GM18873 (cell line): ENCODE measurements around the gene ZNF780B.
"Not testable (repeated sequence)": the region's sequence is repeated elsewhere in the genome, so short reads cannot be mapped to it uniquely, and the experiment has no call there.

Source experiments
- ATAC-seq: cut with Tn5 transposase; IDR thresholded peaks from one replicate; pipeline ENCODE4 v1.9.1; 2021; ENCODE audit warnings: mild to moderate bottlenecking, moderate library complexity, moderate number of reproducible peaks; ENCODE audit not compliant: unreplicated experiment, low FRiP score

The ZNF780B gene

DNA sequence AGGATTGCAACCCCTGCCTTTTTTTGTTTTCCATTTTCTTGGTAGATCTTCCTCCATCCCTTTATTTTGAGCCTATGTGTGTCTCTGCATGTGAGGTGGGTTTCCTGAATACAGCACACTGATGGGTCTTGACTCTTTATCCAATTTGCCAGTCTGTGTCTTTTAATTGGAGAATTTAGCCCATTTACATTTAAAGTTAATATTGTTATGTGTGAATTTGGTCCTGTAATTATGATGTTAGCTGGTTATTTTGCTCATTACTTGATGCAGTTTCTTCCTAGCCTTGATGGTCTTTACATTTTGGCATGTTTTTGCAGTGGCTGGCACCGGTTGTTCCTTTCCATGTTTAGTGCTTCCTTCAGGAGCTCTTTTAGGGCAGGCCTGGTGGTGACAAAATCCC is 14.3 kb downstream of the ZNF780B start:
- not testable (repeated sequence) for ATAC-seq

DNA sequence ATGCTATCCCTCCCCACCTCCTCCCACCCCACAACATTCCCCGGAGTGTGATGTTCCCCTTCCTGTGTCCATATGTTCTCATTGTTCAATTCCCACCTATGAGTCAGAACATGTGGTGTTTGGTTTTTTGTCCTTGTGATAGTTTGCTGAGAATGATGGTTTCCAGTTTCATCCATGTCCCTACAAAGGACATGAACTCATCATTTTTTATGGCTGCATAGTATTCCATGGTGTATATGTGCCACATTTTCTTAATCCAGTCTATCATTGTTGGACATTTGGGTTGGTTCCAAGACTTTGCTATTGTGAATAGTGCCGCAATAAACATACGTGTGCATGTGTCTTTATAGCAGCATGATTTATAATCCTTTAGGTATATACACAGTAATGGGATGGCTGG is 18.0 kb downstream of the ZNF780B start:
- ATAC-seq, result not testable (repeated sequence)

DNA sequence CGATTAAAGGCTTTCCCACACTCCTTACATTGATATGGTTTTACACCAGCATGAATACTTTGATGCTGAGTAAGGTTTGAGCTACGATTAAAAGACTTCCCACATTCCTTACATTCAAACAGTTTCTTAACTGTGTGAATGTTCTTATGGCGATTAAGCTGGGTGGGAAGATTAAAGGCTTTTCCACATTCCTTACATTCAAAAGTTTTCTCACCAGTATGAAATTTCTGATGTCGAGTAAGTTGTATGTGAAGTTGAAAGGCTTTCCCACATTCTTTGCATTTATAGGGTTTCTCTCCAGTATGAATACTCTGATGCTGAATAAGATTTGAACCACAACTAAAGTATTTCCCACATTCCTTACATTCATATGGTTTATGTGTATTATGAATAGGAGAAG is 20.0 kb downstream of the ZNF780B start:
- ATAC-seq, result no peak

- ATAC-seq, result no peak
Observed at GRCh38 chr19:40033989-40034560, 22.0 kb downstream of the ZNF780B start.

DNA sequence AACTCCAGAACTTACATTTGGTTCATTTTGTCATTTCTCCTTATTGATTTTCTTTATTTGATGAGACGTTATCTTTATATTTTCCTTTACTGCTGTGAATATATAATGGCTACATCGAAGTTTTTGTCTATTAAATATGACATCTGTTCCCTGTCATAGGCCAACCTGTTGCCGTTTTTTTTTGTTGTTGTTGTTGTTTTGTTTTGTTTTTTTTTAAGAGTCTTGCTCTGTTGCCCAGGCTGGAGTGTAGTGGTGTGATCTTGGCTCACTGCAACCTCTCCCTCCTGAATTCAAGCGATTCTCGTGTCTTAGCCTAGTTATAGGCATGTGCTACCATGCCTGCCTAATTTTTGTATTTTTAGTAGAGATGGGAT is 29.4 kb downstream of the ZNF780B start:
- ATAC-seq, result no peak

- ATAC-seq, result no peak
Observed at GRCh38 chr19:40025938-40026596, 30.0 kb downstream of the ZNF780B start.

DNA sequence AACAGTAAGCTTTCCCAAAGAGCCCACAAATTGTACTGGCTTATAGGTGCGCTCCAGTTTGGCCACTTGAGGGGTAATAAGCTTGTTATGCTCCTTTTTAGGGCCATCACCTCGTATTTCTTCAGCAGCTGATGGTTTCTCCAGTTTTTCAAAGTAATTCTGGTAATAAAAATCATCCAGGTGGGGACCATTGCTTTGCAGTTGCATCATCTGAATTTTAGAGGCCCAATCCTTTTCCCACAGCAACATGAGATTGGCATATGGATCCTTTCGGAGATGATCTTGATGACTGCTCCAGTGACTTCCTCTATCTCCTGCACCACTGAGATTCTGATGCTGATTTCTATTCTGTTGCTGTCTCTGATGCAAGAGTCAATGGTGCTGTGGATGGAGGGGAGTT is 32.1 kb downstream of the ZNF780B start:
- ATAC-seq, result no peak

- ATAC-seq, result no peak
Observed at GRCh38 chr19:40013991-40014390, 42.0 kb downstream of the ZNF780B start.

- no peak for ATAC-seq
Observed at GRCh38 chr19:40009674-40010073, 46.4 kb downstream of the ZNF780B start.

GRCh38 chr19:40006273-40006691 is 49.7 kb downstream of the ZNF780B start:
- ATAC-seq, result no peak

DNA sequence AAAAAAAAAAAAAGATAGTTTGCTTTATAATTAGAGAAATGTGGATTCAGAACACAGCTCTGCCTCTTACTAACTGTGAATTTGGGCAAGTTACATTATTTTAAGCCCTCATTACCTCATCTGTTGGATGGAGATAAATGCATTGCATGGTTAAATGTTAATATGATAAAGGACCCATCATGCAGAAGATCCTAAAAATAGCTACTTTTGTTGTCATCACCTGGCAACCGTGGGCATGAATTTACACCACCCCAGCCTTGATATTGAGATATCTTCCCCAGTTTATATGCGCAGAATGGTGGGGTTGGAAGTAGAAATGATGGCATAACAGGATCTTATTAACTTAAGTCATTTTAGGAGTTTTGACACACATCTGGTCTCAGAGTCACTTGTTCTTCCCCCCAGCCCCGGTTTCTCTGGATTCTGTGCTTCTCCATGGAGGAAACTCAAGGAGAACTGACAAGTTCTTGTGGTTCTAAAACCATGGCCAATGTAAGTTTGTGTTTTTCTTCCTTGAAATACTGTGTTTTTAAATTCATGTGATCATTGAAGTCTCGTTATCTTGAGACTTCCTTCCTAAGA is 50.2 kb downstream of the ZNF780B start:
- no peak for ATAC-seq

GRCh38 chr19:39998501-39998900 is 57.5 kb downstream of the ZNF780B start:
- ATAC-seq, result no peak

GRCh38 chr19:39997638-39998216 is 58.3 kb downstream of the ZNF780B start:
- no peak for ATAC-seq

DNA sequence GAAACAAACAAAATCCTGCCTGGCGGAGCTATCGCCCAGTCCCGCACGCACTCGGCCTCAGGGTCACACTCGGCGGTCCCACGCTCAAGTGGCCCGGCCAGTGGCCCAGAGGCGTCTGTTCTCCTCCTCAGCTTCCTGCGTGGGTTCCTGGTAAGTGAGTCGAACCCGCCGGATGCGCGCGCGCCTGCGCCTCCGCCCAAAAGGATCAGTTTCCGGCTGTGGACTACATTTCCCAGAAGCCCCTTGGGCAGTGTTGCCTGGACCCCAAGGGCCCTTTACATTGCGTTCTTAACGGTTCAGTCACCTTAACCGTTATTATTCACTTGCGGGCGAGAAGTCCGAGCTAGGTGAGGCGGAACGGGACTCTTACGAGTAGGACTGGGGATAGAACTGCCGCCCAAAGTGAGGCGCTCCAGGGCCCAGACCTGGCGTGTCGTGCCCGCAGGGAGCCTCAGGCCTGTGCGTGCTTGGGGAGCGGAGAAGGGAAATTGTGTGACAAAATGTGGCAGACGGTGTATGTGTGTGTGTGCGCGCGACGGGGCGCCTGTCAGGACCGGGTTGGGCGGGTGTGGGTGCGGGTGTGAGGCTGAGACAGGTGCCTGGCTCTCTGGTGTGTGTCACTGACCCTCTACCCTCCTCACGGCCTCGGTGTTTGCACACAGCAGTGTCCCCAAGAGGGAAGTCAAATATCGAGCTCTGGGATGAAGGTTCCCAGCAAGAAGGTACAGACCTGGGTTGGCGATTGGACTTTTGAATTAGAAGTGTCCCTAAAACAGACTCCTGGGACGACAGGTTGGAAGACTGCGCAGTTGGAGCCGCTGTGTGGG is 59.0 kb downstream of the ZNF780B start, which contains the start of gene ZNF546:
TSS of gene ZNF546 (plus strand) at position 250 of the 827 bp plus-strand sequence. CDS start 1,267 bp downstream, outside the sequence.
- ATAC-seq, result peak; percentile 69

DNA sequence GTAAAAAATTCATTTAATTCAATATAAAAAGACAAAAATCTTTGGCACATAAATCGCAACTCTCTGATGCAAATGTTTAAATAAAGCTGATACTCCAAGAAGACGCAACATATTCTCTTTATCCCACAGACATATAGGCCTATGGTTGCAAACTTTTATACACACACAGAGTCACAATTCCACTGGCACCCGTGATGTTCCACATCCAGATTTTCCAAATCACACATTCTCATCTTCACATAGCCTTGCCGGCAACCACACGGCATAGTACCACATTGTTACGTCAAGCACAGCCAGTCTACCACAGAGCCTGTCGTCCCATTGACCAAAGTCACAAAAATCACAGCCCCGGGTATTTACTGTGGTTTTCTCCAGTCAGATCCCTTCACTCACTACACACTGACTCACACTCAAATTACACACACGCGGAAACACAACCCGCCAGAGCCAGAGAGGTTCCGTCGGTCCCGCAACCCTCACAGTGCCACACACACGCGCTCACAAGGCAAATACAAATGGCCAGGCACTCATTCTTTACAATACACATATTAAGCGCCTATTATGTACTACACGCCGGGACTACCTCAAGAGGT is 59.7 kb downstream of the ZNF780B start:
- peak; percentile 10 for ATAC-seq

GRCh38 chr19:39995794-39996193 is 60.2 kb downstream of the ZNF780B start:
- ATAC-seq, result no peak

- ATAC-seq, result no peak
Observed at GRCh38 chr19:39994361-39994760, 61.7 kb downstream of the ZNF780B start.

GRCh38 chr19:39993605-39994004 is 62.4 kb downstream of the ZNF780B start:
- no peak for ATAC-seq

DNA sequence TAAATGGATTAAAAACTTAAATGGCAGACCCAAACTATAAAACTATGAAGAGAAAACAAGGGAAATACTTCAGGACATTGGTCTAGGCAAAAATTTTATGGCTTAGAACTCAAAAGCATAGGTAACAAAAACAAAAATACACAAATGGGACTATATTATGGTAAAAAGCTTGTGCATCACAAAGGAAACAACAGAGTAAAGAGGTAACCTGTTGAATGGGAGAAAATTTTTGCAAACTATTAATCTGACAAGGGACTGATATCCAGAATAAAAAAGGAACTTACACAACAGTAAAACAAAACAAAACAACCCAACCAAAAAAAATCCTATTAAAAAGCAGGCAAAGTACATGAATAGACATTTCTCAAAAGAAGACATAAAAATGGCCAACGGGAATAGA is 68.4 kb downstream of the ZNF780B start:
- ATAC-seq, result no peak

- no peak for ATAC-seq
Observed at GRCh38 chr19:39987167-39987566, 68.9 kb downstream of the ZNF780B start.
